ENCODE results near the gene FYN.

DNA sequence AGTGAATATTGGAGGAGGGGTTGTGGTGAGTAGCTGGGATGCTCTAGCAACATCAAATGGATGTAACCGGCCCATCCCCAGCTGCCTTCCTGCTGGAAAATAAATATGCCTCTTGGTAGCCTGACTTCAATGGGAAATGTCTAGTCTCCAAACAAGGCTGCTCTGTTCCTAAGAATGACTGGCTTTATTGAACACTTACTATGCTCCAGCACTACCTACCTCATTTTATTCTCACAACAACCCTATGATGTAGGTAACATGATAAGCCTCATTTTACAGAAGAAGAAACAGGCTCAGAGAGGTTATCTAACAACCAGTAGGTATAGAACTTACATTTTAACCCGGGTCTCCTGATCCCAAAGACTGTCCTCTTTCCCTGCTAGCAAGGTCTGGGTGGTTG lies 93.6 kb downstream of the FYN start:
- TF ChIP-seq CTCF (IDR thresholded peaks at IDR 0.05; ENCODE audit: borderline replicate concordance, extremely low read depth, low read length, poor library complexity, severe bottlenecking) (no peak), EZH2 (IDR thresholded peaks at IDR 0.05; ENCODE audit: borderline replicate concordance, low read depth, low read length, severe bottlenecking) (no peak)
